Measurements from ENCODE around the gene MOCS3.

DNA sequence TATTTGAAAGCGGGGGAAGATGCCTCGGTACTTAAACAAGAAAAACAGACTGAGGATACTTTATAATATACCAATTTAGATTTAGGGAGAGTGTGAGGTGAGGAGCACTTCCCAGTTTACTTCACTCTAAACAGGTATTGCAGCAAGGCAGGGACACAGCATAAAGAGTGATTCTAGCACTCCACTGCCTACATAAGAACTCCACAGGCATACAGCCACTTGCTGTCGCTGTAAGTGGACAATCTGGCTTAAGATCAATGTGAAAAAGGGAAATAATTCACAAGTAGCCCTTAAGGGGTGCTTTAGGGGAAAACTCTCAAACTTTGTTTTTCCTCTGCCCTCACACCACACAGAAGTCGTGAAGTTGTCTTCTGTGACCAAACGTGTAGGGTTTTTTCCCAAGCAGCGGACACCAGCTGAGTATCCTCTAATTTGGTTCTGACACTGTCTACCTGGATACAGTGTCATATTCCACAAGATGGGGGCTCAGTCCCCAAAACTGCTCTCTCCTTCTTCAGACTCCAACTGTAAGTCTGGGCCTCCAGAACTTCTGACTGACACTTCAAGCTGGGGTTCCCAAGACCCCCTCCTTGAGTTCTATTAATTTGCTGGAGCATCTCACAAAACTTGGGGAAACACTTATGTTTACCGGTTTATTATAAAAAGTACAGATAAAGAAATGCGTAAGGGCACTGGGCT lies 36.7 kb upstream of the MOCS3 start:
- TF ChIP-seq, protein P1, sequence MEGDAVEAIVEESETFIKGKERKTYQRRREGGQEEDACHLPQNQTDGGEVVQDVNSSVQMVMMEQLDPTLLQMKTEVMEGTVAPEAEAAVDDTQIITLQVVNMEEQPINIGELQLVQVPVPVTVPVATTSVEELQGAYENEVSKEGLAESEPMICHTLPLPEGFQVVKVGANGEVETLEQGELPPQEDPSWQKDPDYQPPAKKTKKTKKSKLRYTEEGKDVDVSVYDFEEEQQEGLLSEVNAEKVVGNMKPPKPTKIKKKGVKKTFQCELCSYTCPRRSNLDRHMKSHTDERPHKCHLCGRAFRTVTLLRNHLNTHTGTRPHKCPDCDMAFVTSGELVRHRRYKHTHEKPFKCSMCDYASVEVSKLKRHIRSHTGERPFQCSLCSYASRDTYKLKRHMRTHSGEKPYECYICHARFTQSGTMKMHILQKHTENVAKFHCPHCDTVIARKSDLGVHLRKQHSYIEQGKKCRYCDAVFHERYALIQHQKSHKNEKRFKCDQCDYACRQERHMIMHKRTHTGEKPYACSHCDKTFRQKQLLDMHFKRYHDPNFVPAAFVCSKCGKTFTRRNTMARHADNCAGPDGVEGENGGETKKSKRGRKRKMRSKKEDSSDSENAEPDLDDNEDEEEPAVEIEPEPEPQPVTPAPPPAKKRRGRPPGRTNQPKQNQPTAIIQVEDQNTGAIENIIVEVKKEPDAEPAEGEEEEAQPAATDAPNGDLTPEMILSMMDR (IDR thresholded peaks at IDR 0.05): no peak
- no peak for TF ChIP-seq POLR2AphosphoS5 (IDR thresholded peaks at IDR 0.05)
